ENCODE data around the gene PDLIM5.

DNA sequence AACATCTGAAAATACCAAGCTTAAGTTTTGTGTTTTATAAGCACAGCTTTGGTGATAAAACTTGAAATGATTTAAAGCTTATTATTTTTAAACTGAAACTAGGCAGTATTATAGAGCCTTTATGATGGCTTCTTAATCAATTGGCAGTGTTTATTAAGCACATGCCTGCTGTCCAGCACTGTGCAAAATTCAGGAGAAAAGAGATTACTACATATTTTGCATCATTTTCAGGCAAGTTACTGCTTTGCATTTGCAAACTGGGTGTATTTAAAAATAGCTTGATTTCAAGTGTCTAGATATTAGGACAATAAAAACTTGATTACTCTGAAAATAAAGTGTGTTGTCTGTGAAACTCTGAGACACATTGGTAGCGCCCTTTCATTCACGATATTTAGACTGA, 126.5 kb downstream of the PDLIM5 start:
- TF ChIP-seq, protein P1, sequence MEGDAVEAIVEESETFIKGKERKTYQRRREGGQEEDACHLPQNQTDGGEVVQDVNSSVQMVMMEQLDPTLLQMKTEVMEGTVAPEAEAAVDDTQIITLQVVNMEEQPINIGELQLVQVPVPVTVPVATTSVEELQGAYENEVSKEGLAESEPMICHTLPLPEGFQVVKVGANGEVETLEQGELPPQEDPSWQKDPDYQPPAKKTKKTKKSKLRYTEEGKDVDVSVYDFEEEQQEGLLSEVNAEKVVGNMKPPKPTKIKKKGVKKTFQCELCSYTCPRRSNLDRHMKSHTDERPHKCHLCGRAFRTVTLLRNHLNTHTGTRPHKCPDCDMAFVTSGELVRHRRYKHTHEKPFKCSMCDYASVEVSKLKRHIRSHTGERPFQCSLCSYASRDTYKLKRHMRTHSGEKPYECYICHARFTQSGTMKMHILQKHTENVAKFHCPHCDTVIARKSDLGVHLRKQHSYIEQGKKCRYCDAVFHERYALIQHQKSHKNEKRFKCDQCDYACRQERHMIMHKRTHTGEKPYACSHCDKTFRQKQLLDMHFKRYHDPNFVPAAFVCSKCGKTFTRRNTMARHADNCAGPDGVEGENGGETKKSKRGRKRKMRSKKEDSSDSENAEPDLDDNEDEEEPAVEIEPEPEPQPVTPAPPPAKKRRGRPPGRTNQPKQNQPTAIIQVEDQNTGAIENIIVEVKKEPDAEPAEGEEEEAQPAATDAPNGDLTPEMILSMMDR (IDR thresholded peaks at IDR 0.05) = no peak
- TF ChIP-seq POLR2A (IDR thresholded peaks at IDR 0.05) (no peak), EP300 (IDR thresholded peaks at IDR 0.05) (no peak), POLR2AphosphoS5 (IDR thresholded peaks at IDR 0.05) (no peak)

Measured in suprapubic skin (tissue), 4 donors.